RWPE1 (cell line): ENCODE measurements around the gene TACC2.

ENCODE experiments used
- CTCF ChIA-PET: fragments of 350-600 bp; sonication (Branson Sonifier 250); formaldehyde crosslinking; extraction: SDS; loops from one replicate; lab custom pipeline; 2021; lab: Yijun Ruan, JAX
- POLR2A ChIA-PET: fragments of 400-600 bp; formaldehyde crosslinking; extraction: SDS; loops from one replicate; lab custom pipeline; 2020; ENCODE audit warnings: antibody characterized with exemption; ENCODE audit not compliant: low non-redundant PET; lab: Yijun Ruan, JAX
- DNase-seq: peaks from one replicate; pipeline ENCODE4 v3.0.0; 2012; ENCODE audit warnings: low spot score
- H3K27ac ChIP-seq: fragments of 450-650 bp; 2 replicates; pipeline ENCODE4 v1.5.1; 2017
- CTCF ChIP-seq: fragments of 450-650 bp; conservative IDR thresholded peaks from 2 replicates; pipeline ENCODE4 v1.5.1; 2017; ENCODE audit warnings: low read depth, mild to moderate bottlenecking

The TACC2 gene

GRCh38 chr10:122173337-122173736 is 184.4 kb downstream of the TACC2 start:
- CTCF ChIA-PET: no interaction called here
- POLR2A ChIA-PET: no interaction called here
- DNase-seq: no peak
- H3K27ac ChIP-seq: no peak overlapping the region; the same call in 1 of the 2 replicates
- no peak for TF ChIP-seq CTCF

GRCh38 chr10:122173766-122174435 is 184.9 kb downstream of the TACC2 start:
- H3K27ac ChIP-seq: no peak overlapping the region
- ChIA-PET POLR2A (no interaction called here), CTCF (interaction anchor here (0.5 to 0.6 kb wide), 3 partner anchors 10 to 362 kb away, joined by 3 read pairs; no protein-coding TSS in a partner anchor)
- DNase-seq: no peak
- no peak for TF ChIP-seq CTCF

GRCh38 chr10:122176232-122177213 is 187.6 kb downstream of the TACC2 start:
- ChIA-PET CTCF (interaction anchor here (1.0 kb wide), 1 partner anchor 14 kb away, joined by 4 read pairs; no protein-coding TSS in a partner anchor), POLR2A (no interaction called here)
- TF ChIP-seq CTCF: no peak
- no peak for DNase-seq
- no peak overlapping the region for H3K27ac ChIP-seq

GRCh38 chr10:122178655-122179054 is 189.7 kb downstream of the TACC2 start:
- ChIA-PET CTCF (no interaction called here), POLR2A (no interaction called here)
- no peak for DNase-seq
- no peak overlapping the region for H3K27ac ChIP-seq
- TF ChIP-seq CTCF: no peak

GRCh38 chr10:122181041-122181732 is 192.2 kb downstream of the TACC2 start:
- peak overlapping the region; percentile 27; the same call in 1 of the 2 replicates for H3K27ac ChIP-seq
- CTCF ChIA-PET: no interaction called here
- DNase-seq: peak; percentile 26

More at GRCh38 chr10:122181041-122181732, 192.2 kb downstream of the TACC2 start:
- TF ChIP-seq CTCF: no peak
- POLR2A ChIA-PET: no interaction called here
